Right forelimb (tissue), 1 donor: ENCODE measurements around the gene ESRRA.

Experiments
- DNase-seq: peaks from one replicate; pipeline ENCODE4 v3.0.0-alpha.2; 2018

The ESRRA gene

DNA sequence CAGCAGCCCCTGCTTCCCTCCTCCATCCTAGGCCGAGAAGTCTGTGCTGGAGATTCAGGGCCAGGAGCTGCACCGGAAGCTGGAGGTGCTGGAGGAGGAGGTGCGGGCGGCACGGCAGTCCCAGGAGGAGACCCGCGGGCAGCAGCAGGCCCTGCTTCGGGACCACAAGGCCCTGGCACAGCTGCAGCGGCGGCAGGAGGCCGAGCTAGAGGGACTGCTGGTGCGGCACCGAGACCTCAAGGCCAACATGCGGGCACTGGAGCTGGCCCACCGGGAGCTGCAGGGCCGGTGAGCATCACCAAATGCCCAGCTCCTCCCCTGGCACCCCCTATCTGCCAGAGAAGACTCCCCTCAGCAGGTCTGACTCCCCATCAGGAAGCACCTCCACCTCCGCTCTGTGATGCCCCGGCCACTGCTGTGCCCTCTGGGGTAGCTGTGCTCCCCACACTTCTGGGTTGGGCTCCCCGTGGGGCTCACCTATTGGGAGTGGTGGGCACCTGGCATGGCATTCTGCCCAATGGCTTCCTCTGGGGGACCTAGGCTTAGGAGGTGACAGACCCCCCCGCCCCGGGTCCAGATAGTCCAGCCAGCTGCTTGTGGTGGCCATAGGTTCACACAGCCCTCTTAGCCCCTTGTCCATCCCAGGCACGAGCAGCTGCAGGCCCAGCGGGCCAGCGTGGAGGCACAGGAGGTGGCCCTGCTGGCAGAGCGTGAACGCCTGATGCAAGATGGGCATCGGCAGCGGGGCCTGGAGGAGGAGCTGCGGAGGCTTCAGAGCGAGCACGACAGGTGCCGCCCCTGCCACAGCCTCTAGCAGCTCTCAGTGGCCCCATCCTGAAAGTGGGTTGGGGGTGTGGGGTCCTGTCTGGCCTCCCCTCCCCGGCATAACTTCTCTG is 47.0 kb downstream of the ESRRA start:
- DNase-seq: no peak

DNA sequence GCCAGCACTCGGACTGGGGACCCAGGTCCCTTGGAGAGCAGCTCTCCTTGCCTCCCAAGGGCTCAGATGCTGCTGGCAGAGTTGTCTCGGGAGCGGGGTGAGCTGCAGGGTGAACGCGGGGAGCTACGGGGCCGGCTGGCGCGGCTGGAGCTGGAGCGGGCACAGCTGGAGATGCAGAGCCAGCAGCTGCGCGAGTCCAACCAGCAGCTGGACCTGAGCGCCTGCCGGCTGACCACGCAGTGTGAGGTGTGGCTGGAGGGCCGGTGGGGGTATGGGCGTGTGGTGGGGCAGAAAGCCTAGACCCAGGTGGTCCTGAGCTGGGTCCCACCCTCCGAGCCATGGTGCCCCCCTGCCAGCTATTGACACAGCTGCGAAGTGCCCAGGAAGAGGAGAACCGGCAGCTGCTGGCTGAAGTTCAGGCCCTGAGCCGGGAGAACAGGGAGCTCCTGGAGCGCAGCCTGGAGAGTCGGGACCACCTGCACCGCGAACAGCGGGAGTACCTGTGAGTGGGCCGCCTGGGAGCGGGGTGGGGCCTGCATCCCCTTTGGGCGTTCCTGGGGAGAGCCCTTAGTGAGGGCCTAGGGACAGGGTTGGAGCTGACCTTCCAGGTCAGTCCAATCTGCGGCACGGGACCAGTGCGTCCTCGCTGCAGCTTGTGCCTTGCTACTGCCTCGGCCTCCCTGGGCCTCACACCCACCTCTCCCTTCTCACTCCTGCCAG is 47.8 kb downstream of the ESRRA start:
- DNase-seq: no peak

- no peak for DNase-seq
Measured at GRCh38 chr11:64353715-64354506, 48.6 kb downstream of the ESRRA start.

DNA sequence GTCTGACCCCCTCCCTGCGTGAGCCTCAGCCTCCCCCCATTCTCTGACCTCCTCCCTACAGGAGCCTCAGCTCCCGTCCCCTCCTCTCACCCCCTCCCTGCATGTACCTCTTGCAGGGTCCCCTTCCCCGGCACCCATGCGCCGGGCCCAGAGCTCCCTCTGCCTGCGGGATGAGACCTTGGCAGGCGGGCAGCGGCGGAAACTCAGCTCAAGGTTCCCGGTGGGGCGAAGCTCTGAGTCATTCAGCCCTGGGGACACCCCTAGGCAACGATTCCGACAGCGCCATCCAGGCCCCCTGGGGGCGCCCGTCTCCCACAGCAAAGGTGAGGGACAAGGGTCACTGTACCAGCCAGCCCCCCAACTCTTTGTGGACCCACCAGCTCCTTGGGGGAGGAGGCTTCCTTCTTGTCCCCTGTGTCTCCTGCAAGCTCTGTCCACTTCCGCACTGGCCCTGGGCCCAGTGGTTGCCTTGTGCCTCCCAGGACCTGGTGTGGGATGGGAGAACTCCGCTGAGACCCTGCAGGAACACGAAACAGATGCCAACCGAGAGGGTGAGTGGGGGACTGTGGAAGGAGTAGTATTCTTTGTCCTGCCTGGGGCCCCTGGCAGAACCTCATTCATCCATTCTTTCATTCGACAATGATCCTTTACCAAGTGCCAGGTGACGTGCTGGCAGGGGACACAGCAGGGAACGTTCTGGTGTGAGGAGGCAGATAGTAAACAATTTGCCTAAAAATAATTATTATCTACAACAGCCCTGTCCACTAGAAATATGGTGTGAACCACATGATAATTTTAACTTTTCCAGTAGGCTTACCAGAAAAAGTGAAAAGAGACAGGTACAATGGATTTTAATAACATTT is 50.0 kb downstream of the ESRRA start:
- DNase-seq: no peak

- no peak for DNase-seq
Measured at GRCh38 chr11:64356498-64357411, 51.4 kb downstream of the ESRRA start.

DNA sequence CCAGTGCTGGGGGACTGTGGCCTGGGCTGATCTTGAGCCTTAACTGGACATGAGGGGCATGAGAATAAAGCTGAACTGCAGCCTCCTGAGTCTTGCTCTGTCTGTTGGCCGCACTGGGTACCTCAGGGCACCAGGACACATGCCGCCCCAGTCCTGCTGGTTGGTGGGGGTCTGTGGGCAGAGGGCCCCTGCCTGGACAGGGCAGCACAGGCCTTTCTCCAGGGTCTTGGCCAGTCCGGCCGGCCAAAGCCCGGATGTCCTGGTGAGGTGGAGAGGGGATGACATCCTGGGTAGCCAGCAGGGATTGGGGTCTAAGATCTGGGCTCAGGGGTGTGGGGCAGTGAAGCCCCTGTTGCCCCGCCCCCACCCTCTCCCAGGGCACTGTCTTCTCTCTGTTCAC is 52.1 kb downstream of the ESRRA start:
- DNase-seq: no peak

DNA sequence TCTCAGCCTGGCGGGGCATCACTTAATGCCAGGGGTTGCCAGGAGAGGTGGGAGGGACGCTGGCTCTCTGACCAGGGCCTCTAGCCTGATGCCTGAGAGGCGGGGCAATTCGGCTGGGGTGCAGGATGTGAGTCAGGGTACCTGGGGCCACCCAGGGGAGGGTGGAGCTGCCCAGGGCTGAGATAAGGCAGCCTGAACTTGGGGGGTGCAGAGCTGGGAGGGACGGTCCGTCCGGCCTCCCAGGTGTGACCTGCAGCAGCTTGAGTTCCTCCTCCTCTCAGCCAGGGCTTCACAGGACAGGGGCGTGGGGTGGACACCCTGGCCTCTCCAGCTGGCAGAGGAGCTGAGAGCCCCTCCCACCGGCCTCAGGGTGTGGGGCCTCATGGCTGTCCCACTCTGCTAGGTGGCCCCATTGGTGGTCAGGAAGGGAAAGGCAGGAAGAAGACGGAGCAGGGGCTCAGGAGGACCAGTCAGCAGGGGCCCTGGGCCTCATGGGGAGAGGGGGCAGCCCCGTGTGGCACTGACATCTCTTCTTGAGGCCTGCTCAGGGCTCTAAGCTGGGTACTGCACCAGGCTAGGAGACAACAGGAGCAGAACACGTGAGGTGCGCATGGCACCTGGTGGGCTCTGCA is 52.7 kb downstream of the ESRRA start:
- no peak for DNase-seq

DNA sequence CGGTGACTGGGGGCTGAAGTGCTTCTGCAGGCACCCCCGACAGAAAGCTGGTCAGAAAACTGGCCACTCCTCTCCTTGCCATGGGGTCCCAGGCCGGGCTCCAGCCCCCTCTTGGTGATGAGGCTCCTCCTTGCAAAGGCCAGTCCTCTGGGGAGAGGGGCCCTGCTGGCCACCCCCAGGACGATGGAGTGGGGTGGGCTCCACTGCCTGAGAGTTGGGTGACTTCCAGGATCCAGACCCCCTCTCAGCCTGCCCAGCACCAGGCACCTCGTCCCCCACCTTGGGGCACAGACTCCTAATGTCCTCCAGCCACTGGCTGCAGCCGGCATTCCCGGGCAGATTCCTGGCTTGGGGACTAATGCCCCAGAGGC is 53.2 kb downstream of the ESRRA start:
- DNase-seq: no peak

DNA sequence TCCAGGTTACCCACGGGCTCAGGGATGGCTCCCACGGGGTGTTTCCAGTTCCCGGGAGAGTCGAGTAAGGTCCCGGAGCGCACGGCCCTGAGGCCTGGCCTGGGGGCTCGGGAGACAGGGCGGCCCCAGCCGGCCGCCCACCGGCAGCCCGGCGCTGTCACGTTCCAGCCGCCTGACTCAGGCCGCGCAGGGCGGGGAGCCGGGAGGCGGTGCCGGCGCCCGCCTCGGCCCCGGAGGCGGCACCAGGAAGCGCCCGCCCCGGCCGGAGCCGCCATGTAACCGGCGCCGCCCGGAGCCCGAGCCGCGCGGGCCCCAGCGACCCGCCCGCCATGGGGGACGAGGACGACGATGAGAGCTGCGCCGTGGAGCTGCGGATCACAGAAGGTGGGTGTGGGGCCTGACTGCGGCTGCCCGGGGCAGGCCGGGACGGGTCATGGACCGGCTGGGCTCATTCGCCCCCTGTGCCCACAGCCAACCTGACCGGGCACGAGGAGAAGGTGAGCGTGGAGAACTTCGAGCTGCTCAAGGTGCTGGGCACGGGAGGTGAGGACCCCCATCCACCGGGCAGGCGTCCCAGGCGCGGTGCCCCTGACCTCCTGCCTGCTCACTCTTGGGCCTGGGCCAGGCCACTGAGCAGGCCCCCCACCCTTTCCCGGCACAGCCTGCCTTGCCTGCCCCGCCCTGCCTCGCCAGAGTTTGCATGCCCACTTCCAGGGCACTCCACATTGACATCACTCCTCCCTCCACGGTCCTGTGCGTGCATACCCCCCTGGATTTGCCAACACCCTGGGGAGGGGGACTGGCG is 53.8 kb downstream of the ESRRA start, which contains the start of gene RPS6KA4:
RPS6KA4 (plus strand) TSS at position 256 of the 805 bp plus-strand sequence; CDS start at position 330, 74 bp downstream.
- DNase-seq: peak; percentile 76

- no peak for DNase-seq
Measured at GRCh38 chr11:64359712-64360445, 54.6 kb downstream of the ESRRA start.

DNA sequence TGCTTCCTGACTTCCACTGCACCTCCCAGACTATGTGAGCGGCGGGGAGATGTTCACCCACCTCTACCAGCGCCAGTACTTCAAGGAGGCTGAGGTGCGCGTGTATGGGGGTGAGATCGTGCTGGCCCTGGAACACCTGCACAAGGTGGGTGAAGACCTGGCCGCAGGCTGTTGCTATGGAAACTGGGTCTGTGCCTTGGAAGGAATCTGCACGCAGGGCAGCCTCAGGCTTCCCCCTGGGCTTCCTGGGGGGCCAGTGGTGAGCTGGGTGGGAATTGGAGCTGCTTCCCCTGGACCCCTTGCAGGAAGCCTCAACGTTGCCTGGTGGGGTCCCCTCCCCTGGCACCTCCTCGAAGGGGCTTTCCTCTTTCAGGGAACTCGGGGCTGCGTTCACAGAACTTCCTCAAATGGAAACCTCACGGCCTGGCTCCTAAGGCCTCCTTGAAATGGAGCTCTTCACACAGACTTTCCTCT is 55.2 kb downstream of the ESRRA start:
- no peak for DNase-seq

GRCh38 chr11:64361659-64362058 is 56.3 kb downstream of the ESRRA start:
- no peak for DNase-seq

DNA sequence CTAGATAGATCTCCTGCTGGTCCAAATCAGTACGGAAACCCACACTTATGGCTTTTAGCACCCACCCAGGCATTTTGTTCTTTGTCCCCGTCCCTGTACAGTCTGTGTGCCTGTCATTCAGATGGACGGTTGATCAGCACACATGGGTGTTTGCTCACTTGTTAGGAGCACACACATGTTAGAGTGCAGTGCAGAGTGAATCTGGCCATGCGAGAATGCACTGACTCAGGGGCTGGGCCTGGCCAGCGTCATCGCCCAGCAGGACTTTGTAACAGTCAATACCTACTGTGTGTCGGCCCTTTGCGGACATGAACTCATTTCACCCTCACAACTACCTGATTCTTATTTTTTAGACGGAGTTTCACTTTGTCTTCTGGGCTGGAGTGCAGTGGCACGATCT is 57.0 kb downstream of the ESRRA start:
- no peak for DNase-seq

DNA sequence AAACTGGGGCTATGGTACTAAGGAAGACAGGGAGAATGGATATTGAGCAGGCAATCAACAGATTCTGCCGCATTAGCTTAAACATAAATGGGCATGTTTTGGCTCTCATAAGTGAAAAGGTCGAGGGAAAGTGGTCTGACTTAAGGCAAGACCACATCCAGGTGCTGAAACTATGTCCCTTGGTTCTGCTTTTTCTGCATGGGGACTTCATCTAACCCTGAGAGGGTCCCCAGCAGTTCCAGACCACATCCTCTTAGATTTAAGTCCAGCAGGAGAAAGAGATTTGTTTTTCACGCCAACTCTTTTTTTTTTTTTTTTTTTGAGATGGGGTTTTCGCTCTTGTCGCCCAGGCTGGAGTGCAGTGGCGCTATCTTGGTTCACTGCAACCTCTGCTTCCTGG is 59.1 kb downstream of the ESRRA start:
- DNase-seq: no peak

- no peak for DNase-seq
Measured at GRCh38 chr11:64364911-64365310, 59.6 kb downstream of the ESRRA start.
